GM18868 (cell line): ENCODE data around the gene ADD3.

ENCODE experiments used
- ATAC-seq: cut with Tn5 transposase; IDR thresholded peaks from one replicate; pipeline ENCODE4 v1.9.1; 2021; ENCODE audit warnings: mild to moderate bottlenecking, moderate library complexity; ENCODE audit not compliant: unreplicated experiment

The ADD3 gene

GRCh38 chr10:110061687-110062086 lies 53.9 kb downstream of the ADD3 start:
- ATAC-seq = no peak

- ATAC-seq = no peak
These were observed 57.5 kb downstream of the ADD3 start for GRCh38 chr10:110065269-110065668.

GRCh38 chr10:110067960-110068770 lies 60.4 kb downstream of the ADD3 start:
- peak; percentile 54 for ATAC-seq

GRCh38 chr10:110068780-110069179 lies 61.0 kb downstream of the ADD3 start:
- ATAC-seq = no peak

GRCh38 chr10:110069502-110069982 lies 61.8 kb downstream of the ADD3 start:
- peak; percentile 67 for ATAC-seq

GRCh38 chr10:110073896-110074295 lies 66.1 kb downstream of the ADD3 start:
- ATAC-seq = no peak

GRCh38 chr10:110074298-110074697 lies 66.5 kb downstream of the ADD3 start:
- ATAC-seq = no peak

- ATAC-seq = no peak
These were observed 67.2 kb downstream of the ADD3 start for GRCh38 chr10:110074758-110075671.

- ATAC-seq = no peak
These were observed 67.9 kb downstream of the ADD3 start for GRCh38 chr10:110075686-110076085.

GRCh38 chr10:110076559-110077318 lies 69.0 kb downstream of the ADD3 start:
- ATAC-seq = peak; percentile 79

- no peak for ATAC-seq
These were observed 69.8 kb downstream of the ADD3 start for GRCh38 chr10:110077436-110078130.

- ATAC-seq = no peak
These were observed 70.5 kb downstream of the ADD3 start for GRCh38 chr10:110078317-110078716.

GRCh38 chr10:110081911-110082310 lies 74.1 kb downstream of the ADD3 start:
- no peak for ATAC-seq

- no peak for ATAC-seq
These were observed 76.1 kb downstream of the ADD3 start for GRCh38 chr10:110083884-110084283.

- no peak for ATAC-seq
These were observed 79.9 kb downstream of the ADD3 start for GRCh38 chr10:110087682-110088081.

GRCh38 chr10:110088367-110089104 lies 80.8 kb downstream of the ADD3 start:
- no peak for ATAC-seq

GRCh38 chr10:110091830-110092229 lies 84.0 kb downstream of the ADD3 start:
- no peak for ATAC-seq

GRCh38 chr10:110093722-110094121 lies 85.9 kb downstream of the ADD3 start:
- peak; percentile 64 for ATAC-seq

GRCh38 chr10:110094786-110095185 lies 87.0 kb downstream of the ADD3 start:
- ATAC-seq = no peak
